Hematopoietic multipotent progenitor cell (in vitro differentiated cells): ENCODE data around the gene MALT1. TPM values are rescaled to one million over a fixed set of nuclear protein-coding genes. Genes with fewer than 3 reads are reported as not detected.

Experiments
- DNase-seq, 3 donors: peaks; one replicate each; pipeline ENCODE4 v3.0.0-alpha.2; 2011 to 2015; ENCODE audit warnings: low read depth in 2 of 3, low spot score in 2 of 3
- total RNA-seq: library from RNA; depleted of rRNA; stranded (reverse); fragments of >200 nt; gene quantifications from one replicate; pipeline ENCODE4 v1.2.3, GENCODE V29; 2012

MALT1 gene
- total RNA-seq, 1 donor: 7.8 TPM

DNA sequence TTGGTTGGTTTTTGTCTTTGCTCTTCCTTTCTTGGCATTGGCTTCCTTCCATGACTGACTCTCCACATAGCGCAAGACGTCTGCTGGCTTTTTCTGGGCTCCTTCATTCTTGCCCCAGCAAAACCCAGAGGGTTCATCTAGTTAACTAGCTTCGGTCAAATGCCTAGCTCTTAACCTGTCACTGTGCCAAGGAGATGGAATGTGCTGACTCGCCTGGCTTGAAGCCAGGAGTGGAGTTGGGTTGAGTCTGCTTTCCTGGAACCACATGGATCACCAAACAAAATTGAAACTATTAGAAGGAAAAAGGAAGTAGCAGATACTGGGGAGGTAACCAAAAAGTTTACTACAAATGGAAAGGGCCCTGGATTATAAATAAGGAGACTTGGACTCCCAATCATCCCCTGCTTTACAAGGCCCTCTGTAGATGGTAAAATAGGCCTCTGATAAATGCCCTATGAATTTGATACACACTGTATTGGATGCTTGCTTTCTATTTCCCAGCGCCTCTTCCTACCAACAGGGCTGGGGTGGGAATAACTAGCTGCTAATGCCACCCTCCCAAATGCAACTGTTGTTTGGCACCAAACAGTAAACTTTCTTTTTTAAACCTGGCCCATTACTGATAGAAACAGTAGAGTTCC lies 11.3 kb downstream of the MALT1 start:
- DNase-seq: peak in 1 of 3 donors; percentile 39

- peak in 2 of 3 donors; percentile 32 to 57 for DNase-seq
Measured at GRCh38 chr18:58687871-58688308, 16.6 kb downstream of the MALT1 start.

GRCh38 chr18:58690259-58690658 lies 19.0 kb downstream of the MALT1 start:
- DNase-seq: no peak

DNA sequence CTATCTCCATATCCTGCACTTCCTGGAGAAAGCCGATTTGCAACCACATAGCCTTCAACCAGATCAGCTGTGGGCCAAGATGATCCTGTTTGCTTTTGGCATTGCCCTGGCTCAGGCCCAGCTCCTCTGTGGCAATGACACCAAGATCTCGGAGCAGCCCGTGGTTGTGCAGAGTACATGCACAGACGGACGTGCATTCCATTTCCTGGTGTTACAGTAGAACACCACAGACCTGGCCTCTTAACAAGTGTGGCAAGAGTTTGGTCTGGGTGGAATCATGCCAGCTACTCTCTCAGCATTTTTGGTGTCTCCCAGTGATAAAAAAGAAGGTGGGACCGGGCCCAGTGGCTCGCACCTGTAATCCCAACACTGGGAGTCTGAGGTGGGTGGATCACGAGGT lies 20.0 kb downstream of the MALT1 start:
- DNase-seq: peak in 1 of 3 donors; percentile 62

GRCh38 chr18:58692422-58693185 lies 21.3 kb downstream of the MALT1 start:
- no peak for DNase-seq

DNA sequence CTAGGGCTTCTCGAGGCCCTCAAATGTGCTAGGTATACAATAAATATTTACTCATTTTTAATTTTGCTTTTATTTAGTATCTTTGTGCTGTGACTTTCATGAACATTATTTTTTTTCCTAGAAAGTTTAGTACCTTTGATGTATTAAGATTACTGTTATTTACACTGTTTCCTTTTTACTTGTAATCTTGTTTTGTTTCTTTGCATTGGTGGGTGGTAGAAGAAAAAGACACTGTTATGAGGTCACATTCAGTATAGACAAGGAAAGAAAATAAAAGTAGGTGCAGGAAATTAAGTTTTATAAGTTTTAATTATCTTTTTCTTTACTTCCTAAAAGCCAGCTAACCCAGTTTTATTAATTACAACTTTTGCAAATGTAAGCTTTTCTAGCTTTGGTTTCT lies 23.0 kb downstream of the MALT1 start:
- DNase-seq: no peak

- peak in 1 of 3 donors; percentile 59 for DNase-seq
Measured at GRCh38 chr18:58694720-58695468, 23.6 kb downstream of the MALT1 start.

- DNase-seq: peak in 1 of 3 donors; percentile 15
Measured at GRCh38 chr18:58695772-58696171, 24.5 kb downstream of the MALT1 start.

GRCh38 chr18:58697146-58697545 lies 25.9 kb downstream of the MALT1 start:
- DNase-seq: no peak

DNA sequence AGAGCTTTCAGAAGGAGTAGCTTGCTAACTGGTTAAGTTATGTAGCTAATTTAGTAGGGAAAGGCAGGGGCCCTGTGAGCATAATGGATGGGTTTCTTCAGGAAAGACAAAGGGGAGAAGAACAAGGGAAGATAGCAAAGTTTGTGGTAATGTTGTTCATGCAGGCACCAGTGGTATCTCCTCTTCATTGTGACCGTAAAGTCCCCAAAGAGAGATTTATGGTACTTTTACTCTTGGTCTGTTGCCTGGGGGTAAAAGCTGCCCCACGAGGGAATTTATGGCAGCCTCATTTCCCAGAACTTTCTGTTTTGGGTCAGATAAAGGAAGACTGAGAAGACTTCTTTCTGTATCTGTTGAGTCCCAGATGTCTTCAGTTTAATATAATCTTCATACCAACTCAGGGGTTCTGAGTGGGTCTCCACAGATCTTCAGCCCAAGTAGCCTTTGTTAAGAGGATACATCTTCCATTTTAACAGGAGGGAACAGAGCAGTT lies 27.5 kb downstream of the MALT1 start:
- no peak for DNase-seq

GRCh38 chr18:58699551-58699950 lies 28.3 kb downstream of the MALT1 start:
- DNase-seq: no peak

- no peak for DNase-seq
Measured at GRCh38 chr18:58700209-58700608, 28.9 kb downstream of the MALT1 start.

- no peak for DNase-seq
Measured at GRCh38 chr18:58712930-58713329, 41.7 kb downstream of the MALT1 start.

- no peak for DNase-seq
Measured at GRCh38 chr18:58714259-58714658, 43.0 kb downstream of the MALT1 start.

DNA sequence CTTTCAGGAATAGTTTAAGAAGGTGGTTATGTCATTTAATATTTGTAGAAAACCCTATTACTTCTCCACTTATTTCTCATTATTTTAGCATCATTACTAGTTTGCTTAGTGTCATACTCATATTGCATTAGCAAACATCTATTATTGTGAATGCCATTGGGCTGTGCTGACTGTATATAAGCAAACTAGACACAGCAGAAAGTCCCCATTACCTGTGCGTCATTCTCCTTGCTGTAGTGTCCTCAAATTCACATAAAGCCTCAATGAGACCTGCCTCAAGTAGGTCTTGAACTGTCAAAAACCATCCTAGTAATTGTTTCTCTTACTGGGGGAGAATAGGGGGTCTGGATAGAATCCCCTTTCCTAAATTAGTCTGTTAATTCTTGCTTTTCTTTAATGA lies 43.6 kb downstream of the MALT1 start:
- DNase-seq: no peak

DNA sequence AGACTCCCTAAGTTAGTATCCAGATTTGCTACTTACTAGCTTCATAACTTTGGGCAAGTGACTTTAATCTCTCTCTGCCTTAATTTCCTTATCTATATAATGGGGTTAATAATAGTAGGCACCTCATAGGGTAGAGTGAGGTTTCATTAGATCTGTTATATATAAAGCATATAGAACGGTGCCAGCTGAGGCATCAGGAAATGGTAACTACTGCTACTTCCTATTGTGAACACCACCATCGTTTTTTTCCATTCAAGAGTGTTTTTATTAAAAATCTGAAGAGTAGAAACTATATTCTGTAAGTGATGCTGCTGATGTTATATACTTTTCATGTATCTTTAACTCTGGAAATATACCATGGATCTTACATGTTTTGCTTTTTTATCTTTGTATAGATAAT lies 44.3 kb downstream of the MALT1 start:
- peak in 1 of 3 donors; percentile 6 for DNase-seq

GRCh38 chr18:58716060-58716756 lies 44.9 kb downstream of the MALT1 start:
- DNase-seq: peak in 1 of 3 donors; percentile 45

DNA sequence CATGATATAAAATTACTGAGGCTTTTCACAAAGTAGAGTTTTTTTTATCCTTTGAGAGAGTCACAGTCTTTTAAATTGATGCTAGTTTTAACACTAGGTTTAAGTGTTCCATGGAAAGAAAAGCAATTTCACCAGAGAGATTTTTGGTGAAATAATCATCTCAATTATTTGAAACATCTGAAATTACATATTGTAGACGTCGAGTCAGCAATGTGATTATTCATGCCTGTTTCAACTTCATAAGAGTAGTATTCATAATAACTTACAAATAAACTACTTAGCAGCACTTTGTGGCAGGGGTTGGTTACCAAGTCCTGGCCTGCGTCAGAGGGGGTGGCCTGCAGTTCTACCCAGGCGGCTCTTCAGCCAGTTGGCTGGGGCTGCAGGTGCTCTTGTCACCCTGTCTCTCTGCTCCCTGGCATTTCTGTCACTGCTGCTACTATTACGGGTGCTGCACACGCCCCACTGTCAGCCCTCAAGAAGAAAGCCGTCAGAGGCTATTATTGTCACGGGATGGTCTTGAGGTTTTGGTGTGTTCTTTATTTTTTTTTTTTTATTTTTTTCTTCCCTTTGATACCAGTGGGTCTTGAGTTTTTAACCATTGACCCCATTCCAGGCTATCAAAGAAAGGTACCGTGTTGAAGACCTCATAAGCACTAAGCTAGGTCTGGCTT lies 50.4 kb downstream of the MALT1 start:
- DNase-seq: no peak

DNA sequence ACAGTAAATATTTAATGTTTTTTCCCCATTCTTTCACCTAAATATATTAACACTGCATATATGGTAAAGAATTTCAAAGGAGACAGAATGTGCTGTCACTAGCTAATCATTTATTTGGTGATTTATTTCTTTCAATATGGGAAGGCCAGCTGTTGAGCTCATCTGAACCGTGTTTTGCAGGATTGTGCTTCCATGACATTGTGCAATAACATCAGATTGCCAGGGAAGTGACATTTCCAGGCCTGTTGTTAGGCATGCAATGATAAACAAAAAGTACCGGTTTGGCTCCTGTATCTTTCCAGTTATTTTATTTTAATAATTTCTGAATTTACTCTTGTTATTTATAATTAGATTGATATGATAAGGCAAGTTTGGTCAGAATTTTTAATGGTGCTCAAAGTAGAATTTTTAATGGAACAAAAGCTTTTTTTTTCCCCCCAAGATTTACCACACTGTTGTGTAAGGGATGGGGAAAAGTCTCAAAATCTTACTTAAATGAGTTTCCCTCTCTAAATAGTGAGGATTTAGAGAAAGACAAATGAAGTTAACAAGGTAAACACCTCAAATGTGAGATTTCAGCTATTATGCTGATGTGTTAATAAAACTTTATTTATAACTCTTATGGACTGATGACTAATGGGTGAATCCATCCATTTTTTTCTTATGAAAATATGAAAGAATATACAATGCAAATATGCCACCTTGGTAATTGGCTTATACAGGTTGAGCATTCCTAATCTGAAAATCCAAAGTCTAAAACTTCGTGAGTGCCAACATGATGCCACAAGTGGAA lies 52.7 kb downstream of the MALT1 start:
- no peak for DNase-seq
